Retinal pigment epithelial cell (primary cell): ENCODE measurements around the gene GSTA2.
"Not testable (repeated sequence)": the region's sequence is repeated elsewhere in the genome, so short reads cannot be mapped to it uniquely, and the experiment has no call there.

Experiments used
- DNase-seq: peaks from one replicate; pipeline ENCODE4 v3.0.0-alpha.2; 2010; ENCODE audit warnings: low read depth
- H3K4me3 ChIP-seq: 2 replicates; pipeline ENCODE4 v1.5.1; 2011; ENCODE audit warnings: mild to moderate bottlenecking, low read length, control low read depth, moderate library complexity
- TF ChIP-seq, protein P1 (sequence below): conservative IDR thresholded peaks from 2 replicates; pipeline ENCODE4 v1.5.1; 2011; ENCODE audit warnings: low read depth, low read length, control low read depth, inconsistent platforms

Gene GSTA2

DNA sequence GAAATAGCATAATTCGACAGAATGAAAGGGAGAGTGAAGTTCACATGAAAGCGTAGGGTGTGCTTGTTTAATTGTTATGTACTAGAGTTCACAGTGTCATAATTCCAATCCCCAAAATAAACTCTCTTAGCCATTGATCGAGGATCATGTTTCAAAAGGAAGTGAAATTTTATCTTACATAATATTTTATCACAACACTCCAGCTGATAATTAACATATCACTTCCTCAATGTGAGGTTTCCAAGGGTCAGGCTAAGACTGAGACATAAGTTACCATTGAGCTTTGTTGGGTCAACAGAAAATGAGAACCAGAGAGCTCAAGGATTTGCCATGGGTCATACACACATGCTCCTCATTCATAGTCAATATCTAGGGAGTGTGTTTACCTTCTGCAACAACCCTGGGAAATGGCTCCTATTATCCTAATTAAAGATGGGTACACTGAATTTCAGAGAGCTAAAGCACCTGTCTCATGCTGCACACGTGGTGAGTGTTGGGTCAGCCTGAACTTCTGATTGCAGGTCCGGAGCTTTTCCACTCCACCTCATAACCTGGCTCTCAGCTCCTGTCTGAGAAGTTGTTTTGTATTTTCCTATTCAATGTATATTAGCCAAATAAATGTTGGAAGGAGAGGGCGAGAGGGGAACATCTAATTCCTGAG is 3.0 kb downstream of the GSTA2 start:
- no peak for DNase-seq
- H3K4me3 ChIP-seq: no peak overlapping the region
- TF ChIP-seq, protein P1, sequence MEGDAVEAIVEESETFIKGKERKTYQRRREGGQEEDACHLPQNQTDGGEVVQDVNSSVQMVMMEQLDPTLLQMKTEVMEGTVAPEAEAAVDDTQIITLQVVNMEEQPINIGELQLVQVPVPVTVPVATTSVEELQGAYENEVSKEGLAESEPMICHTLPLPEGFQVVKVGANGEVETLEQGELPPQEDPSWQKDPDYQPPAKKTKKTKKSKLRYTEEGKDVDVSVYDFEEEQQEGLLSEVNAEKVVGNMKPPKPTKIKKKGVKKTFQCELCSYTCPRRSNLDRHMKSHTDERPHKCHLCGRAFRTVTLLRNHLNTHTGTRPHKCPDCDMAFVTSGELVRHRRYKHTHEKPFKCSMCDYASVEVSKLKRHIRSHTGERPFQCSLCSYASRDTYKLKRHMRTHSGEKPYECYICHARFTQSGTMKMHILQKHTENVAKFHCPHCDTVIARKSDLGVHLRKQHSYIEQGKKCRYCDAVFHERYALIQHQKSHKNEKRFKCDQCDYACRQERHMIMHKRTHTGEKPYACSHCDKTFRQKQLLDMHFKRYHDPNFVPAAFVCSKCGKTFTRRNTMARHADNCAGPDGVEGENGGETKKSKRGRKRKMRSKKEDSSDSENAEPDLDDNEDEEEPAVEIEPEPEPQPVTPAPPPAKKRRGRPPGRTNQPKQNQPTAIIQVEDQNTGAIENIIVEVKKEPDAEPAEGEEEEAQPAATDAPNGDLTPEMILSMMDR: no peak

- TF ChIP-seq, protein P1: no peak
- no peak overlapping the region for H3K4me3 ChIP-seq
- no peak for DNase-seq
Observed at GRCh38 chr6:52759085-52759484, 4.2 kb downstream of the GSTA2 start.

DNA sequence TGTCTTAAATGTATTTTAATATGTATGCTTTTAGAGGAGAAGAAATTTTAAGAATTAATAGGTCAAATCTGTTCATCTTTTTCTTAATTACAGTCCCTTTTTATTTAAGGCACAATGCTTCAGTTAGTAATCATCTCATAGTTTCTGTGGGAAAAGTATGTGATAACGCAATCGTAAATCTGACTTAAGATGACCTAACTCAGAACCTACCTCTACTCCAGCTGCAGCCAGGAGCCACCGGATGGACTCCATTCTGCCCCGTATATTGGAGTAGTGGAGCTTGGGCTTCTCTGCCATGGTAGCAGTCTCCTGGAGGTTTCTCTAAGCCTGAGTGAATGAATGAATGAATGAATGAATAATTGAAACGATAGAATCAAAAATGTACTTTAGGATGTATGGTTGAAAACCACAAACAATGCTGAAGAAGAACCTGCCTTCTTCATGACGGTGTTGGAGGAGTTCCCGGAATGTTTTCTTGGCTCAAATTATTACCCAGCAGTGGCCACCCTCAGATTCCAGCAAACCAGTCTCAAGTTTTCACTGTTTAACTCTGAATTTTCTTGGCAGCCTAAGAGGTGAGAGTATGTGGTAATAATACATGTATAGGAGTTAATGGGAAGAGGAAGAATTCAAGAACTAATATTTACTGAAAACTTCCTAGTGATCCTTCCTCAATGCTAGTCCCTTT is 5.5 kb downstream of the GSTA2 start:
- not testable (repeated sequence) for DNase-seq, H3K4me3 ChIP-seq

DNA sequence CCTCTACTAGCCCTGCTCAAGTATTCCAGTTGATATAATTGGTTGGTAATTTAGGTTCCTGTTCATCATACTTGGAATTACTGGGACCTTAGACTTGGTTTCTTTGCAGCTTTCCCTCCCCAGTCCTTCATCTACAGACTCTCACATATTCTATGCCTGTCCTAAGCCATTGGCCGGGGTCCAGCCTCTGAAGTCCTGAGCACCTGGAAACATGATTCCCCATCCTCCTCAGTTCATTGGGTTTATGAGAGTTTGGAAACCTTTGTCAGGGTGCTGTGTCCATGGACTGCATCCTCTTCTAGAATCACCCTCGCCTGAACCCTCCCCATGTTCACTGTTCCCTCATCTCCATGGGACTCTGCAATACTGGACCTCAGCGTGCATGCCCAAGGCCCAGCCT is 8.8 kb downstream of the GSTA2 start:
- no peak overlapping the region for H3K4me3 ChIP-seq
- TF ChIP-seq, protein P1: no peak
- DNase-seq: no peak

- not testable (repeated sequence) for DNase-seq, H3K4me3 ChIP-seq
Observed at GRCh38 chr6:52753137-52753536, 10.1 kb downstream of the GSTA2 start.

GRCh38 chr6:52752310-52752709 is 11.0 kb downstream of the GSTA2 start:
- no peak for DNase-seq
- TF ChIP-seq, protein P1: no peak
- no peak overlapping the region for H3K4me3 ChIP-seq

DNA sequence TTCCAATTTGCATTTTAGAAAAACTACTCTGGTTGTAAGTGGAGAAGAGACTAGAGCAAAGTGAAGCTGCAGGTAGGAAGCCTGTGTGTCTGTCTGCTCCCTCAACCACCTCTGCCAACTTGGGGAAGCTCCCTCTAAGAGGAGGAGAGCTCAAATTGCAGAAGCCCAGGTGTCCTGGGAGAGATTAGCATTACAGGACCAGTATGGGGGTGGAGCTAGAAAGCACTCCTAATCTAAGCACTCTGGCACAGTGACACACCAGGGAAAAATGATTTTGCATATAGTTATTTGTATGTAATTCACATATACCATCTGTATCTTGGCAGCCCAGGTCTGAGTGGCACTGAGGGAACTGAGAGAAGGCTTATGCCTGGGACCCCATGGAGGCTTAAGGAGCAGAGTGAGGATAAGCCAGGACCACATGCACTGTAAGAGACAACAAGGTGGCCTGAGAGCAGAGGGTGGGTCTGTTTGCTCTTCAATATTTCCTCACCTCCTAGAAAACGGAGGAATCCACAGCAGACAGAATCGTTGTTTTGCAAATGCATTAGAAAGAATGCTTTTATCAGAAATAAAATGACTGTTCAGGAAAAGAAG is 13.6 kb downstream of the GSTA2 start:
- TF ChIP-seq, protein P1: no peak
- no peak for DNase-seq
- no peak overlapping the region for H3K4me3 ChIP-seq

GRCh38 chr6:52747301-52747700 is 16.0 kb downstream of the GSTA2 start:
- H3K4me3 ChIP-seq, DNase-seq: not testable (repeated sequence)
